Measurements from ENCODE around the gene SPAG6.

The SPAG6 gene

DNA sequence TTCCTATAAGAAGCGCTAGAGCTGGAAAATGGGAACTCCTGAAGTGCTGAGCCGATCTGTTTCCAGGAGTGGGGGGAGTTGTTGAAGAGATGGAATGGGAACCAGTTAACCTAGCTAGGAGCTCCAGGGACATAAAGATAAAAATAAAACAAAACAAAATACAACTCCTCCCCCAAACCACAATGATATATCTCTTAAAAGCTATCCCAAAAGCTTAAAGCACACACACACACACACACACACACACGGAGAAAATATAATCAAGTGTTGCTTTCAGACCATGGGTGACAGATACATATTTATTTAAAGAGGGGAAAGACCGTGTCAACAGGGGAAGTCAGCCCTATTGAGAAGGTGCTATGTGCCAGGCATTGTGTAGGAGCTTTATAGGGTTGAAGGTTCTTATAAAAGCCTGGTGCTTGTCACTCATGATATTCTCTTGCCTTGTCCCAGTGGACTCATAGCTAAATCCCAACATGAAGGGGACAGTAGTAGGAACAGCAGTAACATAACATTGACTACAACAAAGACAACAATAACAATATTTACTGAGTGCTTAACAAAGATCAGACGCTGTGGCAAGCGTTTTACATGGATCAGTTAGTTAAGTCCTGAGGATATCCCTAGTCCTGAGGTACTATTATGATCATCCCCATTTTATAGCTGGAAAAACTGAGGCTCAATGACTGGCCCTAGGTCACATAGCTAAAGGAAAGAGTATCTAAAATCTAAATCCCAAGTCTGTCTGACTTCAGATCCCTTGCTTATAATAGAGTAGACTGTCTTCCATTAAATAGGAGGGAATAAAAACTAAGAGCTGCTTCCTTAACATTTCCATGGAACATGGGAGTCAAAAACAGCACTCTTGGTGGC is 115.5 kb downstream of the SPAG6 start:
- no peak for DNase-seq (ENCODE audit: low spot score)

DNA sequence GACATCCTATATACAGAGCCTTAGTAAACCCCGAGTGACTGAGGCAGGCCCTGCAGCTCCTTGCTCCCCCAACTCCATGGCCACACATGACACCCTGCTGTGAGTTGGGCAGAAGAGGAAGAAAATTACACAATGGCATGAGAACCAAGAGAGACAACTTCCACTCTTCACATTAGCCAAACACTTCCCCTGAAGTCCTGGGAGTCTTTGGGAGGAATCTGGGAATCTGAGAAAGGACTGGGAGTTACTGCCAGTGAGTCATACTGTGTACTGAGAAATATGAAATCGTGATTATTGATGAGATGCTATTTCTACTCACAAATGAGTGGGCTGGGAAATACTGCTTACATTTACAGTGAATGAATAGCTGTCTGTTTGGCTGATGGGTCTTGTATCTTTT is 116.6 kb downstream of the SPAG6 start:
- no peak for DNase-seq (ENCODE audit: low spot score)

- no peak for DNase-seq (ENCODE audit: low spot score)
Observed at GRCh38 chr10:22463255-22463654, 118.0 kb downstream of the SPAG6 start.

GRCh38 chr10:22464966-22465629 is 119.8 kb downstream of the SPAG6 start:
- no peak for DNase-seq (ENCODE audit: low spot score)

DNA sequence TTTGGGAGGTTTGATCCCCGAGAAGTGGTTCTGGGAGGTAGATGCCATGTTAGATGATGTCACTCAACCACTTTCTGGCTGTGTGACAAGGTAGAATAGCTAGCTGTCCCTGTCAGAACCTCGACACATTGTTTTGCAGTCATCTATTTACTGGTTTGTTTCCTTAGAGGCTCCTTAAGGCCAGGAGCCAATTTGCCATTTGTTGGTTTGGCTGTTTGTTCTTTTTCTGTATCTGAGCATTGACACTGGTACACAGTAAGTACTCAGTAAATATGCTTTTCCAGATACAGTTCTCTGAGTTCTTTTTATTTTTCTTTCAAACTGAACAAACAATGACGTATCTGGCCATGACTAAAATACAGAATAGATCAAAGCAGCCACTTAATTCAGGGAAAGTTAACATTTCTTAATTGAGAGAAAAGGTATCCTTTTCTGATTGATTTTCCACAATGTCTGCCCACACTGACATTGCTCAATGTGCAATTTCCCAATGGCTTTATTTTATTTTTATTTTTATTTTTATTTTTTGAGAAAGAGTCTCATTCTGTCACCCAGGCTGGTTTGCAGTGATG is 121.6 kb downstream of the SPAG6 start:
- no peak for DNase-seq (ENCODE audit: low spot score)

Measured in left forelimb (tissue), 1 donor.